Fibroblast of pulmonary artery (primary cell): Measurements from ENCODE around the gene HMG20A.

Experiments
- DNase-seq: peaks from one replicate; pipeline ENCODE4 v3.0.0-alpha.2; 2010; ENCODE audit warnings: low read depth
- H3K4me3 ChIP-seq: replicated peaks from 2 replicates; pipeline ENCODE4 v1.5.1; 2011; ENCODE audit warnings: low read depth, mild to moderate bottlenecking, control low read depth, low read length, moderate library complexity
- CTCF ChIP-seq: IDR thresholded peaks from 2 replicates; pipeline ENCODE4 v1.5.1; 2011; ENCODE audit warnings: mild to moderate bottlenecking, control low read depth, low read length, inconsistent platforms; ENCODE audit errors: missing control alignments

HMG20A gene

GRCh38 chr15:77418966-77419835, 1.5 kb upstream of the HMG20A start:
- peak overlapping the region; percentile 90 for H3K4me3 ChIP-seq
- DNase-seq: peak; percentile 48
- TF ChIP-seq CTCF: no peak

GRCh38 chr15:77419836-77420609, 665 bp upstream of the HMG20A start, which contains the start of gene PEAK1:
PEAK1 (minus strand) TSS chr15:77420104; CDS start chr15:77181926, 238,178 bp downstream.
- DNase-seq: peak; percentile 99
- TF ChIP-seq CTCF: no peak
- H3K4me3 ChIP-seq: peak within 1 kb of the TSS; percentile 91

GRCh38 chr15:77421370-77421700, 647 bp downstream of the HMG20A start:
- no peak for DNase-seq
- H3K4me3 ChIP-seq: peak overlapping the region; percentile 91
- TF ChIP-seq CTCF: no peak

GRCh38 chr15:77425104-77425503, 4.4 kb downstream of the HMG20A start:
- no peak overlapping the region for H3K4me3 ChIP-seq
- DNase-seq: no peak
- TF ChIP-seq CTCF: no peak

GRCh38 chr15:77426377-77426776, 5.7 kb downstream of the HMG20A start:
- H3K4me3 ChIP-seq: no peak overlapping the region
- TF ChIP-seq CTCF: no peak
- no peak for DNase-seq

GRCh38 chr15:77426871-77427270, 6.2 kb downstream of the HMG20A start:
- no peak overlapping the region for H3K4me3 ChIP-seq
- no peak for DNase-seq
- TF ChIP-seq CTCF: no peak
